NCI-H1436 (cell line): ENCODE data around the gene PRUNE2.

ENCODE experiments used
- DNase-seq: peaks from one replicate; lab custom pipeline; 2025; lab: John Stamatoyannopoulos, UW

Gene PRUNE2

GRCh38 chr9:76655971-76656370 lies 249.9 kb downstream of the PRUNE2 start:
- DNase-seq, result no peak

DNA sequence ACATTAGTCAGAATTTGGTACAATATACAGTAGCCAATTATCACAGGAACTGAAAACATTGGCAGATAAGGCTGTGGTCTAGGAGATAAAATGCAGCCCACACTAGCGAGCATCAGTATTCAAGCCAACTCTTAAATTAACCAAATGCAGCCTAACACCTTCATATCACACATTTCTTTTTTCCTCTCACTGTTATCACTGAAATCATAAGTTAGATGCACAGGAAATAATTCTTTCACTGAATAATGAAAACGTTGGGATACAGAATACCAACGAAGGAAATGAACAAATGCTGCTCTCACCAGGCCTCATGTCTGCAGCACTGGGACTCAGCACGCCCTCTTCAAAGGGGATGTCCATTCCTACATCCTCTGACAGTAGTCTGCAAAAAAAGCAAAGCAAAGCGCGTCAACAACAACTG lies 250.8 kb downstream of the PRUNE2 start:
- no peak for DNase-seq

DNA sequence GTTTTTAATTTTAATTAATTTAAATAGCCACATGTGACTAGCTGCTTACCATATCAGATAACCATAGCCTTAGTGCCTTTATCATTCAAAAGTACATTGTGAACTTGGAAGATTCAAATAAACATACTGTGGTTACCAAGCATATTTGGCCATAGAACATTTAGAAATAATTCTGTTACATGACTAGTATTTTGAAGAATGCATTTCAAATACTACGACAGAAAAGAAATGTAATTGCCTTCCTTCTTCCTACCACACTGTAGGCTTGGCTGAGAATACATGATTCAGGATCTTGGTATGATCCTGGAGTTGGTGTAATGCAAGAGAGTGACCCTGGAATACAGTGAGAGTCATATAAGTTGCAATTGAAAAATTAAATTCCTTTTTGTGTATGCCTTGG lies 251.3 kb downstream of the PRUNE2 start:
- DNase-seq, result no peak

DNA sequence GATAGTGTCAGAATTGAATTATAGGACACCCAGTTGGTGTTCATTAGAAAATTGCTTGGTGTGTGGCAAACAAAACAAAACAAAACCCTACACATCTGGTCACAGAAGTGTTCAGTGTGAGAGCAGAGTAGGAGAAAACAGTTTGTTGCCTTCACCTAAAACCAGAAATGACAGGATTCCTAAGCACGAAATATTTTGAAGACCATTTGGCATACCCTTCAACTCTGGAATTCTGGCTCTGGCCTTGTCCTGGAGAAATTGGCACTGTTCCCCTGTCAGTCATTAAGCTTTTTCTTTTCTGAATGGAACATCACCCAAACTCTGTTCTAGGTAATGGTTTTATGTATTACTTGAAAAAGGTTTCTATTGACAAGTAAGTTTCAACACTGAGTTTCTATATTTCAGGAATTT lies 251.9 kb downstream of the PRUNE2 start:
- DNase-seq, result no peak

- no peak for DNase-seq
These were observed 253.0 kb downstream of the PRUNE2 start for GRCh38 chr9:76652894-76653293.

GRCh38 chr9:76651119-76651705 lies 254.7 kb downstream of the PRUNE2 start:
- DNase-seq, result no peak

GRCh38 chr9:76650692-76651091 lies 255.2 kb downstream of the PRUNE2 start:
- no peak for DNase-seq

DNA sequence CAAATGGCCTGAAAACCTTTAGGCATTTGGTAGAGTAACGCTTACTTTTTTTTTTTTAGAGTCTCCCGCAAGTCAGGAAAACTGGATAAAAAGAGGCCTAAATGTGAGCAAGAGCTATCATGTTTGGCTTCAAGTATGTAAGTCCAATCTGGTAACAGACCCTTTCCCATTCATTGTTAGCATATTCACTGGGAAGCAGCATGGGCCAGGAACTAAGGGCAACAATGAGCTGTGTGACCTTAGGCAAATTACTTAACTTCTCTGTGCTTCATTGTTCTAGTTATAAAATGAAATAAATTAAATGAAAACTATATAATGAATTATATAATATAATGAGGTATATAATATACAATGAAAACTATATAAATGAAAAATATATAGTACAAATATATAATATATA lies 256.0 kb downstream of the PRUNE2 start:
- DNase-seq, result no peak

- DNase-seq, result no peak
These were observed 259.7 kb downstream of the PRUNE2 start for GRCh38 chr9:76646249-76646648.

- no peak for DNase-seq
These were observed 261.2 kb downstream of the PRUNE2 start for GRCh38 chr9:76644647-76645250.

DNA sequence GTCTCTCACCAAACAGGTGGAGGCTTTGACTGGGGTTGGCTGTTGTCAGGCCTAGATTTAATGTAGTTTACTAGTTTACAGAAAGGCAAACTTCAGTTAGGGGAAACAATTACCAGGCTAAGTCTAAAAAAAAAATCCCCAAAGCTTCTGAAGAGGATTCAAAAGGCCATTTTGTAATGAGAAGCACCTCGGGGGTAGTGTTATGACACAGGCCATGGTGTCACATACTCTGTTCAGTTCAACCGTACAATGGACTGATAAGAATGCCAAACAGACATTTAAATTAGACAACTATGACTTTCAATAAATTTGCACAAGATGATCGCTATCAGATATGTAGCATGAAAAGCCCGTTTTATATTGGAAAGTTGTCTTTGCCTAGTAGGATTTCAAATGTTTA lies 261.7 kb downstream of the PRUNE2 start:
- no peak for DNase-seq

DNA sequence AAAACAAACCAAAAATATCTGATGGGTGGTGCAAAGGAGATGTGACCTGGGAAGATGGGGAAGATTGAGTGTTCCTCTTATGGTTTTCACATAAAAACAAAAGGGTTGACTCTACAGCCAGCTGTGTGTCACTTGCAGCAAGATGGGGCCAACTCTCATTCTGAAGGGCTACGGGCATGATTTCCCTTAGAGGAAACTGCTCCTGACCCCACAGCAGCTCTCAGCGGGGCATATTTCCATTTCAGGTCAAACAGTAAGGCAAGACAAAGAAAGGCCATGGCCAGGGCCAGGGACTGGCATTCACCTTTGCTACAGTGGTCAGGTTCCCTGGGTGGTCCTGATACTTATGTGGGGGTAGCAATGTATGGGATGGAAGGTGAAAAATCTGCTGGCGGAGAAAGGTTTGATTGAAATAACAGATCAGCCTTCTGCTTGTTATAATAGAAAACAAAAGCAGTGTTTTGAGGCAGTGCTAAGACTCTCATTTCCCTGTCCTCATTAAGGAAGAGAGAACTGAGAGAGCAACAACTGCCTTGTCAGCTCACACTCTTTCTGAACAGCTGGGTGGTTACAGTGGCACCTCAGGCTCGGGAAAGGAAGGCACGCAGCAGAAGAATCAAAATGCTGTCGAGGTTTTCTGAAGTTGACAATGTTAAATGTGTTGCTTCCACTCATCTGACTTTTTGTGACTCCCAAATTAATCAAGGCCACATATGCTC lies 262.4 kb downstream of the PRUNE2 start:
- DNase-seq, result no peak

DNA sequence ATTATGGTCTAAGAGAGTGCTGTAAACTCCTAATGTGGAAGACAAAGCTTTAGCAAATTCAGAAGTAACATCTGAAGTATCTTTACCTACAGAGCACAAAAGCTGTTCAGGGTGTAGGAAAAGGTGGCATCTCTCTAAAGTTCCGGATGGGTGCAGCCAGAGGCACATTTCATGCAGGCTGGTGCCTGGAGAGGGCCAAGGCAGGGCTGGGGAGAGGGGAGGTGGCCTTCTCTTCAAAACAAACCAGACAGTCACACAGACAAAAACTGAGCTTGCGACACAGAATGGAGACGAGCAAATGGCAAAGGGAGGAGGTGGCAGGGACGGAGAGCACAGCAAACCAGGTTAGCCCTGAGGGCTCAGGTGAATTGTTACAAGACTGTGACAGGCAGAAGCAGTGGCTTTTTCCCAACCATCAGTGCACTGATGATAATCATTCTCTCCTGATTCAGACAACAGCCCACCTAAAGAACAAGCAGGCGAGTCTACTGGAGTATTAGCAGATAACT lies 263.2 kb downstream of the PRUNE2 start:
- DNase-seq, result no peak

- no peak for DNase-seq
These were observed 263.8 kb downstream of the PRUNE2 start for GRCh38 chr9:76642074-76642473.

DNA sequence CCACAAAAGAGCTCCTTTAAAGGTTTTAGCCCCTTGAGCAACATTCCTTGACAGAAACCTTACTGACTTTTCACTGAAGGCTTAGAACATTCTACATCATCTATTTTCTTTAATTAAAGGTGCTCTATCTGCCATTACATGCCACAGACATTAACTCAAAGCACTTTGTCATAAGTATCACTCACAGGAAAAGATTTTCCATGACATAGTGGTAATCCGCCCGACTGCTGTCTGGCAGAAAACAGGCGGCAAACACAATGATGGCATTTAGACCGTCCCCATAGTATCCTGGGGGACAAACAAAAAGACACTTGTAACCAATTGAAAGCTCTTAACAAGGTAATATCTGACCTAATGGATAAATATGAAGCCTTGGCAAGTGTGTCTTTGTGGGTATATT lies 267.9 kb downstream of the PRUNE2 start:
- no peak for DNase-seq

DNA sequence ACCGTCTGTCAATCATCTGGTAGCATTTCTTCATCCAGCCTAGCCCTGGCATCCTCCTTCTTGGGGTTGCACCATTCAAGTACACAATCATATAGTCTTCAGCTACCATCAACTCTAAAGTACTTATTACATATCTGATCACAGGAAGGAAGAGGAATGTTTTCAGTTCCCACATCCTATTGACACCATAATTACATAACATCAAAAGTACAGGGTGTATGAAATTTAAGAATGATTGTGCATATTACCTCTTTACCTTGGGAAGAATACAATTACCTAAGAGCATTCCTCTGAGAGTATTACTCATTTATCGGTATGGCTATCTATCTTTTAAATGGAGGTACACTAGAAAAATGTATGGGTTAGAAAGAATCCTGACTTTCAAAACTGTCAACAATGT lies 268.5 kb downstream of the PRUNE2 start:
- no peak for DNase-seq

DNA sequence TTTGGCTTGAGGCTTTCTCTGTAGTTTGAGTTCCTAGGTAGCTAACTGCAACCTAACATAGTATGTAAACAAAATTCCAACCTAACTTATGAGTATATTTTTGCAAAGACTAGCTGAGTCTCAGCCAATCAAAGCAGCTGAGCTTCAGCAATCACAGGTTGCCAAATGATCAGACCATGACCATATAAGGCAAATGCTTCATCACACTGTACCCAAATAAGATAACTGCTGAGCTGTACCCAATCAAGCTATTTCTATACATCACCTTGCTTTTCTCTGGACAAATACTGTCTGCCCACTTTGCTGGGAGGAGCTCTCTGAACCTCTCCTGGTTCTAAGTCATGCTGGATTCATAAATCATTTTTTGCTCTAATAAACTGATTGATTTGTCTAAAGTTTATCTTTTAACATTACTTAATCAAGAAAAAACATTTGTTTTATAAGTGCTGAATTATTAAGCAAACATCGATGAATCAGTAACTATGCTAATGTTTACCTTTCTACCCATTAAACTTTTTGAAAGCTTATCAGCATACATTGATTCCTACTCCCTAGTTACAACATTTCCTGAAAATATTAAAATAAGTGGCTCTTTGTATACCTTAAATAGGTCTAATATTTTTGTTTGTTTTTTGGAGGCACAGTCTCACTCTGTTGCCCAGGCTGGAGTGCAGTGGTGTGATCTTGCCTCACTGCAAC lies 271.4 kb downstream of the PRUNE2 start:
- DNase-seq, result no peak

GRCh38 chr9:76630916-76631315 lies 275.0 kb downstream of the PRUNE2 start:
- no peak for DNase-seq

GRCh38 chr9:76629205-76629990 lies 276.5 kb downstream of the PRUNE2 start:
- no peak for DNase-seq

GRCh38 chr9:76628155-76628554 lies 277.8 kb downstream of the PRUNE2 start:
- no peak for DNase-seq

DNA sequence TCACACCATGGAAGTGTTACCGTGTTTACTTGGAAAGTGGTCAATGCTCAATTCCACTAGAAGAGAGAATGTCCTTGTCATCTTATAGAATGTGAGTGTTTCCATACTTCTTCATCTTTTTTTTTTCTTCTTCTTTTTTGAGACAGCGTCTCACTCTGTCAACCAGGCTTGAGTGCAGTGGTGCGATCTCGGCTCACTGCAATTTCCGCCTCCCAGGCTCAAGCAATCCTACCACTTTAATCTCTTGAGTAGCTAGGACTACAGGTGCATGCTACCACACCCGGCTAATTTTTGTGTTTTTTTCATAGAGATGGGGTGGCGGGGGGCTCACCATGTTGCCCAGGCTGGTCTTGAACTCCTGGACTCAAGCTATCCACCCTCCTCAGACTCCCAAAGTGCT lies 278.9 kb downstream of the PRUNE2 start:
- no peak for DNase-seq

DNA sequence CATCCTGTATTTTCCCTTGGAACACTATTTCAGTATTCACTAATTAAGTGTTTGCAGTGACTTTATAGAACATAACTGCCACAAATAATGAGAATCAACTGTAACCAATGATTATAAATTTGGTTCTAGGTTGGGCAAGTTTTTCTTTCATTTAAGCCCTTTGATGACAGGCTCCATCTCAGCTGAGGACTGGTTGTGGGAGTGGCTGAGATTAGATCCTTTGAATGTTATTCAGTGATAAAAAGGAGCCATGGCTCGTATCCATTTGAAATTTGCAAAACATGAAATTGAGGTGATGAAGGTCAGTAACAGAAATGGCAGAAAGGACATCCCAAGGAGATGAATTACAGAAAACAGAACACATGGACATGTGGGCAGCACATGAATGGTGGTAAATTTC lies 279.8 kb downstream of the PRUNE2 start:
- DNase-seq, result no peak
